ENCODE data around the gene PLAAT2.
A peak's percentile ranks its signal among the peaks of the same experiment; 100 is the strongest.
"Not testable (repeated sequence)": the region's sequence is repeated elsewhere in the genome, so short reads cannot be mapped to it uniquely, and the experiment has no call there.

The PLAAT2 gene

GRCh38 chr11:63578882-63579281 is 15.7 kb upstream of the PLAAT2 start:
- not testable (repeated sequence) for DNase-seq (ENCODE audit: low read depth)

- no peak for DNase-seq (ENCODE audit: low read depth)
Observed at GRCh38 chr11:63574856-63575602, 11.8 kb upstream of the PLAAT2 start.

- no peak for DNase-seq (ENCODE audit: low read depth)
Observed at GRCh38 chr11:63573881-63574855, 11.0 kb upstream of the PLAAT2 start.

DNA sequence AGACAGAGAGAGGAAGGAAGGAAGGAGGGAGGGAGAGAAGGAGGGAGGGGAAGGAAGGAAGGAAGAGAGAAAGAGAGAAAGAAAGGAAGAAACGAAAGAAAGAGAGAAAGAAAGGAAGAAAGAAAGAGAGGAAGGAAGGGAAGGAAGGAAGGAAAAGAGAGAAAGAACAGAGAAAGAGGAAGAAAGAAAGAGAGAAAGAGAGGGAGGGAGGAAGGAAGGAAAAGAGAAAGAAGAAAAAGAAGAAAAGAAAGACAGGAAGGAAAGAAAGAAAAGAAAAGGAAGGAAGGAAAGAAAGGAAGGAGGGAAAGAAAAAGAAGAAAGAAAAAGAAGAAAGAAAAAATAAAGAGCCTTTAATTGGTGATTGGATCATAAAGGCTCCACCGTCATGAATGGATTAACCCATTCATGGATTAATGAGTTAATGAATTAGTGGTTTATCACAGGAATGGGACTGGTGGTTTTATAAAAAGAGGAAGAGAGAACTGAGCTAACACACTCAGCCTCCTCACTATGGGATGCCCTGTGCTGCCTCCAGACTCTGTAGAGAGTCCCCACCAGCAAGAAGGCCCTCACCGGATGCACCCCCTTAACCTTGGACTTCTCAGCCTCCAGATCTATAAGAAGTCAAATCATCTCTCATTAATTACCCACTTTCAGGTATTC is 9.0 kb upstream of the PLAAT2 start:
- DNase-seq (ENCODE audit: low read depth): no peak

- no peak for DNase-seq (ENCODE audit: low read depth)
Observed at GRCh38 chr11:63569570-63569969, 6.4 kb upstream of the PLAAT2 start.

GRCh38 chr11:63567044-63567840 is 4.1 kb upstream of the PLAAT2 start:
- peak; percentile 78 for DNase-seq (ENCODE audit: low read depth)

- DNase-seq (ENCODE audit: low read depth): no peak
Observed at GRCh38 chr11:63564784-63565350, 1.7 kb upstream of the PLAAT2 start.

- DNase-seq (ENCODE audit: low read depth): no peak
Observed at GRCh38 chr11:63564056-63564774, 1.0 kb upstream of the PLAAT2 start.

DNA sequence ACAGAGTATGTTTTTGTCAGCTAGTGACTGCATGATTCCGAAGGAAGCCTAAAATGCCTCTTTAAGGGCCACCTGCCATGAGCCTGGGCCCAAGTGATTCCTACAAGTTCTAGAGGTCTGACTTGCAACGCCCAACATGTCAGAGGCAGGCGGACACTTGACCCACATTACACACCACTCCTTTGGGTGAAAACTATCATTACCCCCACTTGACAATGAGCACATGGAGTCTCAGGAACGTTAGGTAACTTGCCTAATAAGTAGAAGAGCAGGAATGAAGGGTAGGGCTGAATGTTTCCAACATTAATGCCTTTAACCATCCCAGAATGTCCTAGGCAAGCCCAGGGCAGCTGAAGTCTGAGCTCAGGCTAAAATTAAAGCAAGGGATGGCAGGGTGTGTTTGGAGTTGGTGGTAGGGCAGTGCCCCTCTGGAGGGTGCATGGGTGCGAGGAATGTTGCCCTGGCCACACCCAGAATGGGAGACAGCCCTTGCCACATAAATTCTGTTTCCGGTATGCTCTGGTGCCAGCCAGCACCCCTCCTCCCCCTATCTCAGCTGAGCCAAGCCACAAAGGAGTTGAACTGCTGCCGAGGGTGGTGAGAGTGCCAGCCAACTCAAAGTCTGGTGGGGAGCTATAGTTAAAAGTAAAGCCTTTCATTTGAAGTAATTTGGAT is 2.5 kb downstream of the PLAAT2 start:
- no peak for DNase-seq (ENCODE audit: low read depth)

DNA sequence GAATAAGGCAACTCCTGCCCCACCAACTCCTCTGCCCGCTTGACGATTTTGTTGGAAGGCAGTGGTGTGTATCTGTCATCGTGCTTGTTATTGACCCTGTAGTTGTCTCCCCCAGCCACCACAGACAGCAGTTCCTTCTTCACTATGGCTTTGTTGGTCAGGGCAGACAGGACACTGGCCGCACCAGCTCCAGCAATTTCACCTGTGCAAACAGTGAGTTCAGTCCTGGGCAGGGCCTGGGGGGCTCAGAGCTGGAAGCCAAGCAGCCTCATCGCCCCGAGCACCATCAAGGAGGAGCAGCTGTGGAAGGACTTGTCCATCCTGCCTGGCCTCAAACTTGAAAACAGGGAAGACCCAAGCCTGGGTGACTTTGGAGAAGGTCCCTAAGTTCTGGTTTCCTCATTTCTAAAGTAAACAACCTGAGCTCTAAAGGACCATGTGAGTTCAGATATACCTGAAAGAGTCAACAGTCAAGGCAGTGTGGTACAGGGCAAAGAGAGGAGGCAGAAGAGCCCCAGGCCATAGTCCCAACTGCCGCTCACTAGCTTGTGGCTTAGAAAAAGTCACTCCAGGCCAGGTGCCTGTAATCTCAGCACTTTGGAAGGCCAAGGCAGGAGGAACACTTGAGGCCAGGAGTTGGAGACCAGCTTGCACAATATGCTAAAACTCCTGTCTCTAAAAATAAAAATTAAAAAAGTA is 4.6 kb downstream of the PLAAT2 start:
- no peak for DNase-seq (ENCODE audit: low read depth)

- no peak for DNase-seq (ENCODE audit: low read depth)
Observed at GRCh38 chr11:63557570-63557969, 5.6 kb downstream of the PLAAT2 start.

GRCh38 chr11:63556404-63557013 is 6.7 kb downstream of the PLAAT2 start:
- no peak for DNase-seq (ENCODE audit: low read depth)

DNA sequence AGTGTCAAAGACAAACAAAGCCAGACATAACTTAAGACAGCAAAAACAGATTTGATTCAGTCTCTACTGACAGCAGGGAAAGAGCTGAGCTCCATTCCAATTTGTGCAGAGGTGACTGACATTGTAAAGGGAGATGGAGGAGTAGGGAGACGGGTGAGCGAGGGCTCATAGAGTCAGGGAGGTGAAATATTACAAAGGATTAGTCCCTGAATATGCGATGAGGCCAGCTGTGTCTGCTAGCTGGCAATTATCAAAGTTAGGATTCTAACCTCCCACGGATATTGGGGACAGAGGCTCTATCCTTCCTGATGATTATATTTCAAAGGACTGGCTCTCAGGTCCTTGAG is 8.3 kb downstream of the PLAAT2 start:
- DNase-seq (ENCODE audit: low read depth): no peak

DNA sequence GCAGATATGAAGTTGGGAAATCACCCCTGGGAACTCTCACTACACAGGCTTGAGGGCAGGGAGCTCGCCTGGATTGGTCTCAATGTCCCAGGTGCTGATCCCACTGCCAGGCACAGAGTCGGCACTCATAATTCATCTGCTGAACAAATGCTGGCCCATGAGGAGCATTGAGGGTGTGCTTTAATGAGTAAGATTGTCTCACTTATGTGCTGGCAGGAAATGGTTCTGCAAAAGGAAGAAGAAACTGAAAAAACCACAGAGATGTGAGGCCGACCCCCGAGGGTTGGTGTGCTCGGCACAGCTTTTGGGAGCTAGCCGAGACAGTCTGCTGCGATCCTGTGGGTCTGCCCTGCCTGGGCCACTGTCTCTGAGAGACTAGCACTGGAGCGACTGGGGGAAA is 9.4 kb downstream of the PLAAT2 start:
- DNase-seq (ENCODE audit: low read depth): no peak

GRCh38 chr11:63552921-63553320 is 10.3 kb downstream of the PLAAT2 start:
- no peak for DNase-seq (ENCODE audit: low read depth)

DNA sequence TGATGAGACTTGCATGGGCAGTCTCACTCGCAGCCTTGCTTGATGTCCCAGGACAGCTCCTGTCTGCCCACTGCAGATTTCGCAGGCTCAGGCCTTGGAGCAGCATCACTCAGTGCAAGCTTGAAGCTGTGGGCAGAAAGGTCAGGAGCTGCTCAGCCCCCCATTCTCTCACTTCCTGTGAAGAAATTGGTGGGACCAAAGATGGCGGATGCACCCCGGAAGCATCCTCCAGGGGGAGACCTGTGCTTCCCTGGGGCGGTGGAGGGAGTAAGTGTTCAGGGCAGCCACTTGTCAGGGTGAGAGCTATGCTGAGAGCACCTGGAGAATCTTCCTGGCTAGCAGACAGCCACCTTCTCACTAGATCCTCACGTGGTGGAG is 11.3 kb downstream of the PLAAT2 start:
- no peak for DNase-seq (ENCODE audit: low read depth)

- no peak for DNase-seq (ENCODE audit: low read depth)
Observed at GRCh38 chr11:63551091-63551888, 11.9 kb downstream of the PLAAT2 start.

DNA sequence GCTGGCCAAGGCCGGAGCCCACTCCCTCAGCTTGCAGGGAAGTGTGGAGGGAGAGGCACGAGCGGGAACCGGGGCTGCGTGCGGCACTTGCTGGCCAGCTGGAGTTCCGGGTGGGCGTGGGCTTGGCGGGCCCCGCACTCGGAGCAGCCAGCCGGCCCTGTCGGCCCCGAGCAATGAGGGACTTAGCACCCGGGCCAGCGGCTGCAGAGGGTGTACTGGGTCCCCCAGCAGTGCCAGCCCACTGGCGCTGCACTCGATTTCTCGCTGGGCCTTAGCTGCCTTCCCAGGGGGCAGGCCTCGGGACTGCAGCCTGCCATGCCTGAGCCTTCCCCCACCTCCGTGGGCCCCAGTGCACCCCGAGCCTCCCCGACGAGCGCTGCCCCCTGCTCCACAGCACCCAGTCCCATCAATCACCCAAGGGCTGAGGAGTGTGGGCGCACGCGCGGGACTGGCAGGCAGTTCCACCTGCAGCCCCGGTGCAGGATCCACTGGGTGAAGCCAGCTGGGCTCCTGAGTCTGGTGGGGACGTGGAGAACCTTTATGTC is 13.0 kb downstream of the PLAAT2 start:
- DNase-seq (ENCODE audit: low read depth): not testable (repeated sequence)

All from HS-5 (cell line).